MM.1S (cell line): ENCODE measurements around the gene PSEN2.

Source experiments
- DNase-seq: peaks from one replicate; pipeline ENCODE4 v3.0.0-alpha.2; 2015
- H2AFZ ChIP-seq: fragments of 300-600 bp; sonication (generic); 2 replicates; pipeline ENCODE4 v1.6.0; 2016; ENCODE audit warnings: antibody characterized with exemption, low read length
- H3F3A ChIP-seq: fragments of 300-600 bp; sonication (generic); 2 replicates; pipeline ENCODE4 v1.6.1; 2016; ENCODE audit warnings: mild to moderate bottlenecking, antibody characterized with exemption, low read length, moderate library complexity, mixed read lengths; ENCODE audit not compliant: insufficient read depth
- H3K27ac ChIP-seq: fragments of 300-600 bp; sonication (generic); 2 replicates; pipeline ENCODE4 v1.5.1; 2016; ENCODE audit warnings: mild to moderate bottlenecking, low read length
- H3K27me3 ChIP-seq: fragments of 300-600 bp; sonication (generic); replicated peaks from 2 replicates; pipeline ENCODE4 v1.6.0; 2016; ENCODE audit warnings: low read length; ENCODE audit not compliant: insufficient read depth
- H3K36me3 ChIP-seq: fragments of 300-600 bp; sonication (generic); replicated peaks from 2 replicates; pipeline ENCODE4 v1.6.1; 2016; ENCODE audit warnings: mild to moderate bottlenecking, low read length, mixed read lengths; ENCODE audit not compliant: insufficient read depth
- H3K4me1 ChIP-seq: fragments of 300-600 bp; sonication (generic); 2 replicates; pipeline ENCODE4 v1.6.1; 2016; ENCODE audit warnings: low read length, mixed read lengths
- H3K4me2 ChIP-seq: fragments of 300-600 bp; sonication (generic); 2 replicates; pipeline ENCODE4 v1.6.0; 2016; ENCODE audit warnings: low read depth, low read length
- H3K4me3 ChIP-seq: fragments of 300-600 bp; sonication (generic); 2 replicates; pipeline ENCODE4 v1.5.1; 2016; ENCODE audit warnings: low read length, mixed read lengths
- H3K79me2 ChIP-seq: fragments of 300-600 bp; sonication (generic); 2 replicates; pipeline ENCODE4 v1.6.1; 2016; ENCODE audit warnings: mixed run types, low read length, mixed read lengths
- H3K9ac ChIP-seq: fragments of 300-600 bp; sonication (generic); 2 replicates; pipeline ENCODE4 v1.6.1; 2016; ENCODE audit warnings: low read length, mixed read lengths
- H3K9me2 ChIP-seq: fragments of 300-600 bp; sonication (generic); replicated peaks from 2 replicates; pipeline ENCODE4 v1.6.1; 2016; ENCODE audit warnings: mild to moderate bottlenecking, low read length, mixed read lengths; ENCODE audit not compliant: insufficient read depth
- H3K9me3 ChIP-seq: fragments of 300-600 bp; sonication (generic); replicated peaks from 2 replicates; pipeline ENCODE4 v1.6.1; 2016; ENCODE audit warnings: mild to moderate bottlenecking, low read length, mixed read lengths; ENCODE audit not compliant: insufficient read depth
- H4K20me1 ChIP-seq: fragments of 300-600 bp; sonication (generic); 2 replicates; pipeline ENCODE4 v1.6.1; 2016; ENCODE audit warnings: mild to moderate bottlenecking, low read length, moderate library complexity, mixed read lengths; ENCODE audit not compliant: insufficient read depth
- CTCF ChIP-seq: fragments of 300-600 bp; sonication (generic); IDR thresholded peaks from 2 replicates; pipeline ENCODE4 v1.5.1; 2016; ENCODE audit warnings: antibody characterized with exemption, low read length, mixed read lengths
- EZH2 ChIP-seq: fragments of 300-600 bp; sonication (generic); optimal IDR thresholded peaks from 2 replicates; pipeline ENCODE3; 2017; ENCODE audit warnings: low read depth, mild to moderate bottlenecking, antibody characterized with exemption, low read length, mixed read lengths
- EZH2phosphoT487 ChIP-seq: fragments of 300-600 bp; sonication (generic); IDR thresholded peaks from 2 replicates; pipeline ENCODE4 v1.6.1; 2018; ENCODE audit warnings: antibody characterized with exemption, low read length

Gene PSEN2

DNA sequence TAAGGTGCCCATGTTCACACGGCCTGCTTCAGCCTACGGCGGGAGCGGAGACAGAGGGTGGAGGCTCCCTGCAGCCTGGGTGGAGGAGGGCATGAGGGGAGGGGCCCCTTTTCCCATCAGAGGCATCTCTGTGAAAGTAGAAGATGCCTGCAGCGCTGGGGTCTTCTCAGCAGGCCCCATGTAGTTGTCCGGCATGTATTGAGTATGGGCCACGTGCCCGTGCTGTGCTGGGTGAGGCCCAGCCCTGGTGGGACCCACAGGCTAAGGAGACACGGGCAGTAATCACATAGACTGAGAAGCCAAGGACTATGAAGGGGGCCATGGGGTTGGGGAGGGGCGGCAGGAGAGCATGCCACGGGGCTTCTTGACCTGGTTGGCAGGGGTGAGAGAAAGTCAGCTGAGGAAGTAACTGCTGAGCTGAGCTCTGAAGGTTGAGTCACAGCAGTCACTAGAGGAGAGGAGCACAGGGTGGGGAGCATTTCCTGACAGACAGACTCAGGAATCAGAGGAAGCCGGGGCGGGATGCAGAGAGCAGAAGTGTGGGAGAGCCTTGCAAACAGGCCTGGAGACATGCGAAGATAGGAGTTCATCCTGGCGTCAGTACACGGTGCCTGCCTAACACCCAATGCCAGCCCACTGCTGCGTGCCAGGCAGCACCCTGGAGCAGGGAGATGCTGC is 21.6 kb downstream of the PSEN2 start:
- no peak overlapping the region for H3K4me3 ChIP-seq
- no peaks in the 10 kb centered on the region for H3K27me3 ChIP-seq
- no peak for TF ChIP-seq EZH2
- peaks cover 21% of the 10 kb centered on the region for H3K4me1 ChIP-seq
- no peak overlapping the region for H3K9ac ChIP-seq
- H3K9me3 ChIP-seq = no peaks in the 10 kb centered on the region
- H4K20me1 ChIP-seq = no peaks in the 10 kb centered on the region
- H3F3A ChIP-seq = no peaks in the 10 kb centered on the region
- H3K9me2 ChIP-seq = no peaks in the 10 kb centered on the region
- no peak overlapping the region for H3K27ac ChIP-seq
- no peaks in the 10 kb centered on the region for H3K36me3 ChIP-seq
- no peak for DNase-seq
- no peaks in the 10 kb centered on the region for H3K79me2 ChIP-seq
- H2AFZ ChIP-seq = no peak overlapping the region
- H3K4me2 ChIP-seq = no peak overlapping the region

DNA sequence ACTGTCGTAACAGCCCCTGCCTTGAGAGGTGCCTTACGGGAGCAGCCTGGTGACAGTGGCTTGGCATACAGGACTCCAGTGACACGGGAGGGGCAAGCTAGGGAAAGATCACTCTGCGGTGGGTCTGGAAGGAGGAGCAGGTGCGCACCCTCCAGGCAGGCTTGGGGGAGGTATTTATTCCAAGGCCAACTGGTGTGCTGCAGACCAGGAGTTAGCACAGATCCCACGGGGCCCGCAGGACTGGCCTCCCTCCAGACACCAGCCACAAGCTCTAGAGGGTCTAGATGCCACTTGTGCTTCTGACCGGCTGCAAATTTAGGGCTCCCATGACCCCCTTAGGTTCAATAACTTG is 22.1 kb downstream of the PSEN2 start:
- no peaks in the 10 kb centered on the region for H3K9me3 ChIP-seq
- DNase-seq = no peak
- H3K36me3 ChIP-seq = no peaks in the 10 kb centered on the region
- H4K20me1 ChIP-seq = no peaks in the 10 kb centered on the region
- no peak overlapping the region for H2AFZ ChIP-seq
- no peaks in the 10 kb centered on the region for H3K27me3 ChIP-seq
- H3K9me2 ChIP-seq = no peaks in the 10 kb centered on the region
- peaks cover 17% of the 10 kb centered on the region for H3K4me1 ChIP-seq
- no peak overlapping the region for H3K9ac ChIP-seq
- H3K4me2 ChIP-seq = no peak overlapping the region
- no peaks in the 10 kb centered on the region for H3K79me2 ChIP-seq
- no peaks in the 10 kb centered on the region for H3F3A ChIP-seq
- H3K4me3 ChIP-seq = no peak overlapping the region
- TF ChIP-seq CTCF (no peak), EZH2 (no peak), EZH2phosphoT487 (no peak)
- no peak overlapping the region; the same call in 1 of the 2 replicates for H3K27ac ChIP-seq

- H3K79me2 ChIP-seq = no peaks in the 10 kb centered on the region
- H3K9me2 ChIP-seq = no peaks in the 10 kb centered on the region
- no peak overlapping the region for H3K9ac ChIP-seq
- H3K36me3 ChIP-seq = no peaks in the 10 kb centered on the region
- H3K4me2 ChIP-seq = no peak overlapping the region
- no peak overlapping the region for H3K4me3 ChIP-seq
- H3K27ac ChIP-seq = no peak overlapping the region
- H3K4me1 ChIP-seq = peaks cover 19% of the 10 kb centered on the region
- no peak overlapping the region for H2AFZ ChIP-seq
- no peak for TF ChIP-seq EZH2phosphoT487
- TF ChIP-seq CTCF = no peak
- TF ChIP-seq EZH2 = no peak
- no peak for DNase-seq
- 0 out of 2 replicates have a peak, but pooled peaks cover 2% of the 10 kb centered on the region for H3F3A ChIP-seq
- no peaks in the 10 kb centered on the region for H4K20me1 ChIP-seq
- H3K27me3 ChIP-seq = no peaks in the 10 kb centered on the region
- H3K9me3 ChIP-seq = no peaks in the 10 kb centered on the region
These were observed 23.5 kb downstream of the PSEN2 start for GRCh38 chr1:226893936-226894335.

GRCh38 chr1:226894826-226895225 is 24.4 kb downstream of the PSEN2 start:
- Histone ChIP-seq H3K27me3 (no peaks in the 10 kb centered on the region), H4K20me1 (no peaks in the 10 kb centered on the region), H3K4me3 (no peak overlapping the region), H3K4me1 (peaks cover 28% of the 10 kb centered on the region), H3K79me2 (no peaks in the 10 kb centered on the region), H2AFZ (no peak overlapping the region), H3F3A (peaks cover 7% of the 10 kb centered on the region), H3K9me2 (no peaks in the 10 kb centered on the region), H3K4me2 (no peak overlapping the region), H3K27ac (no peak overlapping the region), H3K36me3 (no peaks in the 10 kb centered on the region), H3K9me3 (no peaks in the 10 kb centered on the region), H3K9ac (no peak overlapping the region)
- TF ChIP-seq EZH2phosphoT487 = no peak
- TF ChIP-seq EZH2 = no peak
- no peak for TF ChIP-seq CTCF
- no peak for DNase-seq
